ENCODE results near the gene TMEM225B. TPM values are rescaled to one million over a fixed set of nuclear protein-coding genes. Genes with fewer than 3 reads are reported as not detected.

Gene TMEM225B
- total and polyA plus RNA-seq, 2 donors from 2014 or later: 1.6 to 2.6 TPM

DNA sequence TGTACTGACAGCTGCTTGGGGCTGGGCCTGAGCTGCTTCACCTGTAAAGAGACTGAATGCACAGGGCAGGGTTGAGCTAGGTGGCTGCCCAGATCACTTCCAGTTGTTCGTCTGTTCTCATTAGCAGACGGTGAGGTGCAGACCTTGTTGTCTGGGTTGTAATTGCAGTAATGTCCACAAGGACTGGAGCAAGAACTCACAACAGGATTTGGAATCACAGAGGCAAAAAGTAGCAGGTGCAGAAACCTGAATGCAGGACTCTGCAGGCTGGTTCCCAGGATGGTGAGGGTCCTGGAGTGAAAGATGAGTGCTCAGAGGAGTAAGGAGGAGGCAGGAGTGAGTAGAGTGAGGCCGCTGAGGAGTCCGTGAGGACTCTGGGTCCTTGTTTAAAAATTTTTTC is 27.9 kb downstream of the TMEM225B start:
- no peak for TF ChIP-seq CTCF (IDR thresholded peaks at IDR 0.05; ENCODE audit: borderline replicate concordance, extremely low read depth, insufficient read depth)
- no peak overlapping the region for H3K9ac ChIP-seq (ENCODE audit: low read length in 3 of 3)
- DNase-seq (no peak), FAIRE-seq (no peak)
- H3K36me3 ChIP-seq (ENCODE audit: control insufficient read depth in 2 of 3, insufficient read depth in 3 of 3, low read length in 3 of 3): peaks cover 9 to 67% (median 58%) of the 10 kb centered on the region in 3 donors
- no peaks in the 10 kb centered on the region for H3K27me3 ChIP-seq (ENCODE audit: control insufficient read depth, insufficient read depth, low read length)
- no peak overlapping the region for H3K4me3 ChIP-seq (ENCODE audit: low read length in 3 of 3)
- no peaks in the 10 kb centered on the region for H3K4me1 ChIP-seq (ENCODE audit: control insufficient read depth in 2 of 3, insufficient read depth in 2 of 3, low read depth in 1 of 3, low read length in 3 of 3)
- intact Hi-C loops (cut with DNase I): no loop called here
- H3K9me3 ChIP-seq (ENCODE audit: control insufficient read depth in 2 of 3, insufficient read depth in 1 of 3, low read length in 3 of 3): no peaks in the 10 kb centered on the region
- no peak overlapping the region for H3K27ac ChIP-seq (ENCODE audit: low read depth in 2 of 2, low read length in 2 of 2)

GRCh38 chr7:99626661-99627060 is 28.6 kb downstream of the TMEM225B start:
- no peak for FAIRE-seq
- TF ChIP-seq CTCF (IDR thresholded peaks at IDR 0.05; ENCODE audit: borderline replicate concordance, extremely low read depth, insufficient read depth): no peak
- H3K4me1 ChIP-seq (ENCODE audit: control insufficient read depth in 2 of 3, insufficient read depth in 2 of 3, low read depth in 1 of 3, low read length in 3 of 3): no peaks in the 10 kb centered on the region
- intact Hi-C loops (cut with DNase I): no loop called here
- DNase-seq: no peak
- peaks cover 9 to 60% (median 51%) of the 10 kb centered on the region in 3 donors for H3K36me3 ChIP-seq (ENCODE audit: control insufficient read depth in 2 of 3, insufficient read depth in 3 of 3, low read length in 3 of 3)
- H3K27ac ChIP-seq (ENCODE audit: low read depth in 2 of 2, low read length in 2 of 2): no peak overlapping the region
- no peak overlapping the region for H3K9ac ChIP-seq (ENCODE audit: low read length in 3 of 3)
- H3K9me3 ChIP-seq (ENCODE audit: control insufficient read depth in 2 of 3, insufficient read depth in 1 of 3, low read length in 3 of 3): no peaks in the 10 kb centered on the region
- H3K27me3 ChIP-seq (ENCODE audit: control insufficient read depth, insufficient read depth, low read length): no peaks in the 10 kb centered on the region
- no peak overlapping the region for H3K4me3 ChIP-seq (ENCODE audit: low read length in 3 of 3)

GRCh38 chr7:99627513-99627912 is 29.4 kb downstream of the TMEM225B start:
- no peak for TF ChIP-seq CTCF (IDR thresholded peaks at IDR 0.05; ENCODE audit: borderline replicate concordance, extremely low read depth, insufficient read depth)
- Histone ChIP-seq H3K4me1 (ENCODE audit: control insufficient read depth in 2 of 3, insufficient read depth in 2 of 3, low read depth in 1 of 3, low read length in 3 of 3) (no peaks in the 10 kb centered on the region), H3K9ac (ENCODE audit: low read length in 3 of 3) (no peak overlapping the region), H3K4me3 (ENCODE audit: low read length in 3 of 3) (no peak overlapping the region), H3K27me3 (ENCODE audit: control insufficient read depth, insufficient read depth, low read length) (no peaks in the 10 kb centered on the region), H3K9me3 (ENCODE audit: control insufficient read depth in 2 of 3, insufficient read depth in 1 of 3, low read length in 3 of 3) (no peaks in the 10 kb centered on the region), H3K27ac (ENCODE audit: low read depth in 2 of 2, low read length in 2 of 2) (no peak overlapping the region), H3K36me3 (ENCODE audit: control insufficient read depth in 2 of 3, insufficient read depth in 3 of 3, low read length in 3 of 3) (peaks cover 7 to 57% (median 51%) of the 10 kb centered on the region in 3 donors)
- intact Hi-C loops (cut with DNase I): no loop called here
- no peak for DNase-seq
- FAIRE-seq: no peak

All from kidney (tissue), 14 donors.